ENCODE data around the gene CKAP5. TPM values are rescaled to one million over a fixed set of nuclear protein-coding genes. Genes with fewer than 3 reads are reported as not detected.

Gene CKAP5
- polyA plus RNA-seq, 1 of the 3 experiments (the other 2 are of a cell fraction), result 51.7 TPM

- 98% methylated on average over 15 of the region's 31 CpGs for WGBS (ENCODE audit: low lambda C conversion rate)
Measured at GRCh38 chr11:46705070-46705688, 140.9 kb downstream of the CKAP5 start.

GRCh38 chr11:46701078-46701654, 144.9 kb downstream of the CKAP5 start:
- under 1% methylated on average over 27 of the region's 29 CpGs for WGBS (ENCODE audit: low lambda C conversion rate)
- Histone ChIP-seq H3K27me3 (ENCODE audit: insufficient read depth) (no peaks in the 10 kb centered on the region), H3F3A (replicated peaks; ENCODE audit: insufficient read depth) (peaks cover 7% of the 10 kb centered on the region), H3K9me3 (no peaks in the 10 kb centered on the region), H3K9ac (peak overlapping the region; percentile 98), H3K4me1 (ENCODE audit: control insufficient read depth in 1 of 2, insufficient read depth in 2 of 2, low read depth in 1 of 2, low read length in 1 of 2) (peaks cover 21 to 24% of the 10 kb centered on the region in 2 experiments; a peak in 3 of 4 replicates), H3K4me3 (ENCODE audit: low read depth in 2 of 2, low read length in 1 of 2) (peak overlapping the region; percentile 87 to 96), H4K20me1 (ENCODE audit: insufficient read depth) (peaks cover 5% of the 10 kb centered on the region; the same call in 1 of the 2 replicates), H2AFZ (ENCODE audit: low read depth) (peak overlapping the region; percentile 94), H3K79me2 (ENCODE audit: insufficient read depth) (peaks cover 67% of the 10 kb centered on the region), H3K36me3 (replicated peaks in 1 of 2; ENCODE audit: control insufficient read depth in 1 of 2, insufficient read depth in 2 of 2, low read length in 1 of 2) (peaks cover 34 to 41% of the 10 kb centered on the region in 2 experiments), H3K27ac (ENCODE audit: low read depth in 2 of 2, low read length in 1 of 2) (peak overlapping the region; percentile 97 to 98), H3K4me2 (peak overlapping the region; percentile 97), H3K9me2 (no peaks in the 10 kb centered on the region)
- CTCF ChIA-PET, result interaction anchor here (1.1 kb wide), 2 partner anchors 11 to 30 kb away, joined by 3 to 4 read pairs; no protein-coding TSS in a partner anchor
- POLR2A ChIA-PET, result interaction anchor here (0.6 to 0.9 kb wide), 4 partner anchors 11 to 775 kb away, joined by 3 to 8 read pairs (median 3); partner anchors contain the start of gene AMBRA1
- DNase-seq, result no peak
- TF ChIP-seq IRF3 (IDR thresholded peaks at IDR 0.05; ENCODE audit: low read depth, low read length) (no peak), MEF2A (IDR thresholded peaks at IDR 0.05; ENCODE audit: borderline replicate concordance, low read depth) (no peak), RXRA (IDR thresholded peaks at IDR 0.05; ENCODE audit: borderline replicate concordance, low read depth) (no peak), JUND (IDR thresholded peaks at IDR 0.05) (no peak), CHD2 (IDR thresholded peaks at IDR 0.05; ENCODE audit: low read length, partially characterized antibody) (no peak)

More at GRCh38 chr11:46705070-46705688, 140.9 kb downstream of the CKAP5 start:
- no peak for DNase-seq
- Histone ChIP-seq H3K4me1 (ENCODE audit: control insufficient read depth in 1 of 2, insufficient read depth in 2 of 2, low read depth in 1 of 2, low read length in 1 of 2) (peaks cover 0 to 11% of the 10 kb centered on the region in 2 experiments; a peak in 2 of 4 replicates), H3K27me3 (ENCODE audit: insufficient read depth) (no peaks in the 10 kb centered on the region), H3K9ac (no peak overlapping the region), H2AFZ (ENCODE audit: low read depth) (no peak overlapping the region), H3K9me2 (no peaks in the 10 kb centered on the region), H3K4me2 (no peak overlapping the region), H4K20me1 (ENCODE audit: insufficient read depth) (no peaks in the 10 kb centered on the region), H3K36me3 (replicated peaks in 1 of 2; ENCODE audit: control insufficient read depth in 1 of 2, insufficient read depth in 2 of 2, low read length in 1 of 2) (peaks cover 30 to 43% of the 10 kb centered on the region in 2 experiments), H3F3A (replicated peaks; ENCODE audit: insufficient read depth) (peaks cover 10% of the 10 kb centered on the region), H3K79me2 (ENCODE audit: insufficient read depth) (peaks cover 29% of the 10 kb centered on the region), H3K9me3 (no peaks in the 10 kb centered on the region), H3K4me3 (ENCODE audit: low read depth in 2 of 2, low read length in 1 of 2) (no peak overlapping the region), H3K27ac (ENCODE audit: low read depth in 2 of 2, low read length in 1 of 2) (no peak overlapping the region)
- TF ChIP-seq RCOR1 (IDR thresholded peaks at IDR 0.05; ENCODE audit: low read length) (no peak), CHD2 (IDR thresholded peaks at IDR 0.05; ENCODE audit: low read length, partially characterized antibody) (no peak), POLR2AphosphoS5 (IDR thresholded peaks at IDR 0.05; ENCODE audit: low read depth, low read length) (no peak), MXI1 (IDR thresholded peaks at IDR 0.05; ENCODE audit: low read depth, low read length) (no peak)
- ChIA-PET POLR2A (no interaction called here), CTCF (no interaction called here)

Data from SK-N-SH (cell line).